ENCODE data around the gene BAX.

BAX gene

DNA sequence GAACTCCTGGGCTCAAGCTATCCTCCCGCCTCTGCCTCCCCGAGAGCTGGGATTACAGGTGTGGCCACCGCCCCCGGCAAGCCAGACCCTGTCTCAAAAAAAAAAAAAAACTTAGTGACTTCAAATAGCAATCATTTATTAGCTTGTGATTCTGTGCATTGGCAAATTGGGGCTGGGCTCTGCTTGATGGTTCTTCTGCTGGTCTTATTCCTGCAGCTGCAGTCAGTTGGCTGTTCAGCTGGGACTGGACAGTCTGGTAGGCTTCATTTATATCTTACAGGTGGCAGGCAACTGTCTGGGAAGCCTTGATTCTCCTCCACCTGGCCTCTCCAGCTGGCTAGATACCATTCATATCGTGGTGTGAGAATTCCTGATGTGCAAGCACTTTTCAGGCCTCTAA, 13.8 kb upstream of the BAX start:
- Mint-ChIP-seq H3K27ac (no peak overlapping the region), H3K4me1 (peaks cover 5% of the 10 kb centered on the region), H3K4me3 (no peak overlapping the region), H3K36me3 (ENCODE audit: low read depth) (peaks cover 14% of the 10 kb centered on the region), H3K9me3 (peaks cover 17% of the 10 kb centered on the region), H3K27me3 (ENCODE audit: low read depth, poor library complexity) (peaks cover 10% of the 10 kb centered on the region)
- TF ChIP-seq, protein P1, sequence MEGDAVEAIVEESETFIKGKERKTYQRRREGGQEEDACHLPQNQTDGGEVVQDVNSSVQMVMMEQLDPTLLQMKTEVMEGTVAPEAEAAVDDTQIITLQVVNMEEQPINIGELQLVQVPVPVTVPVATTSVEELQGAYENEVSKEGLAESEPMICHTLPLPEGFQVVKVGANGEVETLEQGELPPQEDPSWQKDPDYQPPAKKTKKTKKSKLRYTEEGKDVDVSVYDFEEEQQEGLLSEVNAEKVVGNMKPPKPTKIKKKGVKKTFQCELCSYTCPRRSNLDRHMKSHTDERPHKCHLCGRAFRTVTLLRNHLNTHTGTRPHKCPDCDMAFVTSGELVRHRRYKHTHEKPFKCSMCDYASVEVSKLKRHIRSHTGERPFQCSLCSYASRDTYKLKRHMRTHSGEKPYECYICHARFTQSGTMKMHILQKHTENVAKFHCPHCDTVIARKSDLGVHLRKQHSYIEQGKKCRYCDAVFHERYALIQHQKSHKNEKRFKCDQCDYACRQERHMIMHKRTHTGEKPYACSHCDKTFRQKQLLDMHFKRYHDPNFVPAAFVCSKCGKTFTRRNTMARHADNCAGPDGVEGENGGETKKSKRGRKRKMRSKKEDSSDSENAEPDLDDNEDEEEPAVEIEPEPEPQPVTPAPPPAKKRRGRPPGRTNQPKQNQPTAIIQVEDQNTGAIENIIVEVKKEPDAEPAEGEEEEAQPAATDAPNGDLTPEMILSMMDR (IDR thresholded peaks at IDR 0.05): no peak
- DNase-seq: no peak

GRCh38 chr19:48943081-48943480, 11.6 kb upstream of the BAX start:
- Mint-ChIP-seq H3K27ac (no peak overlapping the region), H3K4me3 (no peak overlapping the region), H3K9me3 (peaks cover 14% of the 10 kb centered on the region), H3K4me1 (peaks cover 5% of the 10 kb centered on the region), H3K36me3 (ENCODE audit: low read depth) (peaks cover 14% of the 10 kb centered on the region), H3K27me3 (ENCODE audit: low read depth, poor library complexity) (peaks cover 9% of the 10 kb centered on the region)
- TF ChIP-seq, protein P1 (IDR thresholded peaks at IDR 0.05): no peak
- DNase-seq: no peak

GRCh38 chr19:48945415-48945814, 9.3 kb upstream of the BAX start:
- TF ChIP-seq, protein P1 (IDR thresholded peaks at IDR 0.05): no peak
- no peak for DNase-seq
- peaks cover 6% of the 10 kb centered on the region for H3K36me3 Mint-ChIP-seq (ENCODE audit: low read depth)
- peak overlapping the region; percentile 51 for H3K27ac Mint-ChIP-seq
- peaks cover 8% of the 10 kb centered on the region for H3K27me3 Mint-ChIP-seq (ENCODE audit: low read depth, poor library complexity)
- peaks cover 5% of the 10 kb centered on the region for H3K4me1 Mint-ChIP-seq
- no peak overlapping the region for H3K4me3 Mint-ChIP-seq
- peaks cover 12% of the 10 kb centered on the region for H3K9me3 Mint-ChIP-seq

DNA sequence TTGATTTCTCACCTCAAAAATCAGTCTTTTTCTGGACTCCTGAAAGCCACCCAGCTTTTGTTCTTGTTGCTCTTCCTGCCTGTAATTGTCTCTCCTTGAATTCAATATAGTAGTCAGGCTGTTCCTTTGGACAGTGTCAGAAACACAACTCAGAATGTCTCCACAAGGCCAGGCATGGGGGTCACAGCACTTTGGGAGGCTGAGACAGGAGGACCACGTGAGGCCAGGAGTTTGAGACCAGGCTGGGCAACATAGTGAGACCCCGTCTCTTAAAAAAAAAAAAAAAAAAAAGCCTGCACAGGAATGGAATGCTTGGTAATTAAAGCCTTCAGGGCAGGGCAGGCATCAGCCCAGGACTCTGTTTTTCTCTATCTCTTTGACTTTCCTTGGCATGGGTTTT, 8.9 kb upstream of the BAX start:
- H3K36me3 Mint-ChIP-seq (ENCODE audit: low read depth): peaks cover 6% of the 10 kb centered on the region
- H3K4me1 Mint-ChIP-seq: peaks cover 5% of the 10 kb centered on the region
- H3K4me3 Mint-ChIP-seq: no peak overlapping the region
- peaks cover 10% of the 10 kb centered on the region for H3K9me3 Mint-ChIP-seq
- no peak overlapping the region for H3K27ac Mint-ChIP-seq
- TF ChIP-seq, protein P1 (IDR thresholded peaks at IDR 0.05): no peak
- H3K27me3 Mint-ChIP-seq (ENCODE audit: low read depth, poor library complexity): peaks cover 10% of the 10 kb centered on the region
- no peak for DNase-seq

GRCh38 chr19:48946463-48947257, 8.0 kb upstream of the BAX start:
- H3K27me3 Mint-ChIP-seq (ENCODE audit: low read depth, poor library complexity): peaks cover 12% of the 10 kb centered on the region
- DNase-seq: no peak
- H3K9me3 Mint-ChIP-seq: peaks cover 4% of the 10 kb centered on the region
- H3K27ac Mint-ChIP-seq: no peak overlapping the region
- no peaks in the 10 kb centered on the region for H3K36me3 Mint-ChIP-seq (ENCODE audit: low read depth)
- H3K4me1 Mint-ChIP-seq: peaks cover 5% of the 10 kb centered on the region
- TF ChIP-seq, protein P1 (IDR thresholded peaks at IDR 0.05): no peak
- H3K4me3 Mint-ChIP-seq: no peak overlapping the region

DNA sequence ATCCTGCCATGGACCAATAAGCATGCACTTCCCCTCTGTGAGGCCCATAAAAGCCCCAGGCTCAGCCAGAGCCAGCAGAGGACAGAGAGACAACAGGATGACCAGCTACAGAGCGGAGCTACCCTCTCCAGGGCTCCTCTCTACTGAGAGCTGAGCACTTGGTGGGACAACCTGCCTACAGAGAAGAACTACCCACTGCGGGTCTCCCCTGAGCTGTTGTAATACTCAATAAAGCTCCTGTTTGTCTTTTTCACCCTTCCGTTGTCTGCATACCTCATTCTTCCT, 7.5 kb upstream of the BAX start:
- Mint-ChIP-seq H3K4me1 (peaks cover 5% of the 10 kb centered on the region), H3K27me3 (ENCODE audit: low read depth, poor library complexity) (peaks cover 15% of the 10 kb centered on the region), H3K4me3 (no peak overlapping the region), H3K27ac (no peak overlapping the region), H3K9me3 (peaks cover 4% of the 10 kb centered on the region), H3K36me3 (ENCODE audit: low read depth) (no peaks in the 10 kb centered on the region)
- TF ChIP-seq, protein P1 (IDR thresholded peaks at IDR 0.05): no peak
- DNase-seq: no peak

Measured in nephron progenitor cell (in vitro differentiated cells).